SH-SY5Y (cell line): ENCODE data around the gene E2F1.

Experiments
- GATA2 ChIP-seq: IDR thresholded peaks from 2 replicates; pipeline ENCODE4 v1.6.1; 2011; ENCODE audit warnings: mild to moderate bottlenecking, low read depth, low read length
- GATA3 ChIP-seq: IDR thresholded peaks from 2 replicates; pipeline ENCODE4 v1.6.1; 2011; ENCODE audit warnings: low read depth, mild to moderate bottlenecking, low read length, moderate library complexity

E2F1 gene

DNA sequence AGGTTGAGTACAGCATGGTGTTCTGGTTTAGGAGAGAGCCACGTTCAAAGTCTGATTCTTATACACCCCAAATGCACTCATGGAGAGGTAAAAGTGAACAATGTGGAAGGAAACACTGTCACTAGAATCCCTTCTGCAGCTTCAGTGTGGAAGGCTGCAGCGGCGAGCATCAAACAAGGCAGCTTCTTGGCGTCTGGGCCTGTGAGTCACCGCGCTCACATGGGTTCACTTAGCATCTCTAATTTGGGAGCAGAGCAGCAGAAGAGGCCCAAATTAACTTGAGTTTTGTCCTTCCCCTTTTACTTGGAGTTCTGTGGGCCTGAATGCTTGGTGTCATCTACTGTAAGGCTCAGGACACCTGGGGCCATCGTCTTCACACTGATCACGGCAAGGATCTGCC lies 10.9 kb upstream of the E2F1 start:
- TF ChIP-seq GATA2 (no peak), GATA3 (no peak)

DNA sequence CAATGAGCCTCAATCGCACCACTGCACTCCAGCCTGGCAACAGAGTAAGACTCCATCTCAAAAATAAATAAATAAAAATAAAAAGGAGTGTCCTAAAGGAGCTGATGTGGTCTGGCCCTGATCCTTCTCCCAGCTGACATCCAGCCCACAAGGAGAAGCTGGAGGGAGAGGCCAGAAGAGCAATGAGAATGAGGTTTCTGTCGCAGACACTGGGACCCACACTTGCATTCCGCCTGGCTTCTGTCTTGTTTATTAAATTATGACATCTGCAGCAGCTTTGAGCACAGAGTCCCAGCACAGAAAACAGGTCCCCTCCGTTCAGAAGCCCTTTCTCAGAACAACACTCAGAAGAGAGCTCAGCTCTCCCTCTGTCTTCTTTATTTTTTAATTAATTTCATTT lies 10.3 kb upstream of the E2F1 start:
- TF ChIP-seq GATA3 (no peak), GATA2 (no peak)

DNA sequence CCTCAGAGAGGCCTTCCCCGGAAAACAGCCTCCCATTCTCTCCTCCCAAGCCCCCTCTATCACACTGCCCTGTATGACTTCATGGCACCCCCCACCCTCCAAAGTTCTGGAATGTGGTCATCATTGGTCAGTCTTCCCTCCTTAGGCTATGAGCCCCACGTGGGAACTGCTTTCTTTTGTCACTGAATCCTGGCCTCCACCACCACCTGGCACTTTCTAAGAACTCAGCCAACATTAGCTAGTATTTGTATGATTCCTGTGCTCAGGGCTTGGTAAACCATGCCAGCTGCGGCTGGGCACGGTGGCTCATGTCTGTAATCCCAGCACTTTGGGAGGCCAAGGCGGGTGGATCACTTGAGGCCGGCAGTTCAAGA lies 8.4 kb upstream of the E2F1 start:
- TF ChIP-seq GATA3 (no peak), GATA2 (no peak)

DNA sequence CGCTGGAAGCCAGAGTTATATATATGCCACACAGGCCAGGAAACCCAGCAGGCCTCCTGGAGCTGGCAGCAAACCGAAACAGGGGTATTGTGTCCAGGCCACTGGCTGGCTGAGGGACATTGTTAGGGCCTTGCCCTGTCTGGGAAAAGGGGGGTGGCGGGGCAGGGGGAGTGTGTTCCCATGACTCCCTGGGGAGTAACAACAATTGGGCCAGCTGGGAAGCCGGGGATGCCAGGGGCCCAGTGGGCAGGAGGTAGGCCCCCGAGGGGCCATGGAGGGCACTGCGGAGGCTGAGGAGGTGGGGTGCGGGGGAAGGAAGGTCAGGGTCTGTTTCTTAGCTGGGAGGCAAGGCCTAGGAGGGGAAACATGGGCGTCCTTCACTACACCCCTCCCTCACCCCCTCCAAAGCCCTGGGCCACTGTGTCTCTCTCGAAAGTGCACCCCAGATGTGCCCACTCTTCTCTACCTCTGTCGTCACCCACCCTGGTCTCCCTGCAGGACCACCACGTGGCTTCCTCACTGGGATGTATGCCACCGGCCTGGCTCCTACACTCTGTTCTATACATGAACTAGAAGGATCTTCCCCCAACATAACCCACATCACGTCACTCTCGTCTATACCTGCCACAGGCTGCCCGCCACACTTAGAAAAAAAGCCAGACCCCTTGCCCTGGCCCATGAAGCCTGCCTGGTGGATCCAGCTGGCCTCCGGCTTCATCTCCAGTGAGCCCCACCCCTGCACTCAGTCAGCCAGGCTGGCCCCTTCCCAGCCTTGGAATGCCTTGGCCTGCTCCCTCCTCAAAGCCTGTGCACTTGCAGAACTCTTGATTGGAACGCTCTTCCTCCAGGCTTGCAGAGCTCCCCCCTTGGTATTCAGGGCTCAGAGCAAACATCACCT lies 7.8 kb upstream of the E2F1 start:
- TF ChIP-seq GATA2 (no peak), GATA3 (no peak)

DNA sequence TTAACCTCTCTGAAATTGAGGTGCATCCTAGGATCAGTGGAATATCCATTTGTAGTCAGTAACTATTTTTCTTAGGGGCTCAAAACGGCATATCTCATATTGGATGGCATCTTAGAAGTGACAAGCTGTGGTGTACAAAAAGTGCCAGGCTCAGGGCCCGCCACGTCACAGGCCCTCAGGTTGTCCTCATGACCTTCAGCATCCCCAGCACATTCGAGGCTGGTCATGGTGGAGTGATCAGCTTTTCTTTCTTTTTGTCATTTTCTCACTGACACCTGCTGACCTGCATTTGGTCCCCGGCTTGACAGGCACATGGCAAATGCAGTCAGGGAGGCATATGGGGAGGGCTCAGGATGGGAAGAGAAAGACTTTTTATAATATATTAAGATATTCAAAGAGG lies 7.1 kb upstream of the E2F1 start:
- no peak for TF ChIP-seq GATA2
- TF ChIP-seq GATA3: no peak

DNA sequence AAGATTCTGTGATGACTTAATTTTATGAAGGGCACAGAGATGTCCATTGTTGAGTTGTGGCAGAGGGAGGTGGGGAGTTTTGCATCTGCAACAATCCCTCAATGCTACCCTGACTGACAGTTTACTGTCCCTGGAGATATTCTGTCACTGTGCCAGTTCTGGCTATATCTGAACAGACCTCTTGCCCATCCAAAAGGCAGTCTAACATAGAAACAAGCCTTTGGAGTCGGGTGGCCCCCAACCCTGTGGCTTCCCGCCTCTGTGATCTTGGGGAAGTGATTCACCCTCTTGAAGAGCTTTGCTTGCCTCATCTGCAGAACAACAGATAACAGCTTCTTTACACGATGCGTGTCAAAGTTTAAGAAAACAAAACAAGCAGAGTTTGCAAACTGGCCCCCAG lies 3.8 kb upstream of the E2F1 start:
- TF ChIP-seq GATA2: no peak
- no peak for TF ChIP-seq GATA3

DNA sequence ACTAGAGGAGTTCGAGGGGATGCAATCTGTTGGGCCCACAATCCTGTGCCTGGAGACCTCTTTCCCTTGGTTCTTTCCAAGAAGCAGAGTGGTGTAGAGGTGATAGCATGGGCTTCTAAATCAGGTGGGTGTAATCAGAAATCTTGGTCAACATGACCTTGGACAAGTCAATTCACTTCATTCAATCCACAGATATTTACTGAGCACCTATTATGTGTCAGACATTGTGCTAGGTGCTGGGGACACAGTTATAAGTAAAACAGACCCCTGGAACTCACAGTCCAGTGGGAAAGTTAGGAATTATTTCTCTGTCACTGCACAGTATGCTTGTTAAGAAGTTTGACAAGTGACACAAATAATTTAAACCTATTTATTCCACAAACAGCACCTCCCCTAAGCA lies 3.3 kb upstream of the E2F1 start:
- TF ChIP-seq GATA3 (no peak), GATA2 (no peak)

DNA sequence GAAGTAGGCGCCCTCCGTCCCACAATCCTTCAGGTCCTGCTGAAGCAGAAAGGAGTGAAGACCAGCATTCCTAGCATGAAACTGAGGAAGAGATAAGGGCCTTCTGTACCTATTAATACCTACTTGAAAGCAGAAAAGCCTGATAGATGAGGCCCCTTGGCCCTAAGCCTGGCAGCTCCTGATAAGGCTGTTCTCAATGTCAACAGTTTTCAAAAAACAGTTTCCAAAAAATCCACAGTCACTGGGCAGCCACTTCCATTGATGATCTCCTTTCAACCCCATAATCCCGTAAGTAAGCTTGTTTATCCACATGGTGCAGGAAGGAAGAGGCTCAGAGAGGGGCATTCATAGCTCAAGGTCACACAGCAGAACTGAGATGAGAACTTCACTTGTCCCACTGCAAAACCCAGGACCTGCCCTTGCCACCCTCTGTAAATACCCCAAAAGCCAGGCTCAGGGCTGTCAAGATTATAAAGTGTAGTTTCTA lies 2.8 kb upstream of the E2F1 start:
- no peak for TF ChIP-seq GATA3
- TF ChIP-seq GATA2: no peak

DNA sequence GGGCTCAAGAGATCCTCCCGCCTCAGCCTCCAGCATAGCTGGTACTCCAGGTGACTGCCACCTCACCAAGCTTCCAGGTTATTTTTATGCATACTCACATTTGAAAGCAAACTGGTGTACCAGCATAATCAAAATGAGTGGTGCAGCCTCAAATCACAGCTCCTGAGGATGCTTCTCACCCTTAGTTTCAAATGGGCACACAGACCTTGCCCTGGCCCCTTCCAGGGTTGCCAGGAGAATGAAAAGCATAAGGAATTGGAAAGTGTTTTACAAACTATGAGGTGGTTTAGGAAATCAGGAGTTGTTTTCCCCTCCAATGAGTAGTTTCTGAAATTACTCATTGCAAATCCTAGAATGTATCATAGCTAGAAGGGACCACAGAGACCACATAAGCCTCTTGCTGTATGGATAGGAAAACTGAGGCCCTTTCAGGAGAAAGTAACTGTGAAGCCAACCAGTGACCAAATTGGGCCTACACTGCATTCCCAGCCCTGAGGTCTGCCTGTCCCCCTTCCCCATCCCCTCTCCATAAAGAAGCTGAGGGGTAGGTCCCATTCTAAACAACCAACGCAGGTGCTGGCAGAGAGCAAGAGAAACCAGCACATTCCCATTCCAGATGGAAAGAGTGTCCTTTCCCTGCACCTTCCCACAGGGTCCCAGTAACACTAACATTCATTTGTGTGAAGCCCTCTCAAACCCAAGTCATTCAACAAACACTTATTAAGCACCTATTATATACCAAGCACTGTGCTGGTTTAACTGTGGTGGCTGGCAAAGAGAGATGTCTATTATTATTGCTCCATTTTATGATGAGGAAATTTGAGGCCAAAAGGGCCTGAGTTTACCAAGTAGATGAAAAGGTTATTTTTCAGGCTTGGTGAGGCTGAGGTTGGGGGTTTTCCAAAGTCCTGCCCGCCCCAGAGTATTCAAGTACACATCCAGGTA lies 2.1 kb upstream of the E2F1 start:
- TF ChIP-seq GATA3 (no peak), GATA2 (no peak)

DNA sequence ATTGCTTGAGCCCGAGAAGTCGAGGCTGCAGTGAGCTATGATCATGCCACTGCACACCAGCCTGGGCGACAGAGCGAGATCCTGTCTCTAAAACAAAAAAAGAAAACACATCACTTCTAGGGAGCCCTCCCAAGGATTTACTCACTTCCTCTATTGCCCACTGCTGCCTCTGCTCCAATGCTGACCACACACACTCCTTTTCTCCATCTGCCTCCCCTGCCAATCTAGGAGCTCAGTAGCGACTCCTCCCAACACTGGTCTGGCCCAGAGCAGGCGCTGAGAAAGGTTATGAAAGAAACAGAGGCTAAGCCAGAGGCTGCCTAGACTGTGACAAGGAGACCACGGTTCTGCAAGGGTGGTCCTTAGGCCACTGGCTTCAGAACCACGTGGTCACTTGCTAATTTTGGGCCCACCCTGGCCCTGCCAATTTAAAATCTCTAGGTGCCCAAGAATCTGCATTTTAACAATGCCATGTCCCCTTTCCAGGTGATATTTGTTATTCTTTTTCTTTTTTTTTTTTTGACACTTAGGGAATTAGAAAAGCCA lies 1.3 kb upstream of the E2F1 start:
- no peak for TF ChIP-seq GATA2
- TF ChIP-seq GATA3: no peak

DNA sequence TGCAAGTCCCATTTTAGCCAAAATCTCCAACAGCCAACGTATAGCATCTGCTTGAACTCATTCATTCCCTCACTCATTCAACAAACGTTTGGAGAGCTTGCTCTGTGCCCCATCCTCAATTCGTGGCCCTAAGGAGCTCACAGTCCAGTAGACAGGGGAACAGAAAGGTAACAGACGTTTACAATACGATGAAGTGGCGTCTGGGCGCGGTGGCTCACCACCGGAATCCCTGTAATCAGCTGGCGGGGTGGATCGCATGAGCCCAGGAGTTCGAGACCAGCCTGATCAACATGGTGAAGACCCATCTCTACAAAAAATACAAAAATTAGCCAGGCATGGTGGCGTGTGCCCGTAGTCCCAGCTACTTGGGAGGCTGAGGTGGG lies 790 bp upstream of the E2F1 start:
- TF ChIP-seq GATA2 (no peak), GATA3 (no peak)

DNA sequence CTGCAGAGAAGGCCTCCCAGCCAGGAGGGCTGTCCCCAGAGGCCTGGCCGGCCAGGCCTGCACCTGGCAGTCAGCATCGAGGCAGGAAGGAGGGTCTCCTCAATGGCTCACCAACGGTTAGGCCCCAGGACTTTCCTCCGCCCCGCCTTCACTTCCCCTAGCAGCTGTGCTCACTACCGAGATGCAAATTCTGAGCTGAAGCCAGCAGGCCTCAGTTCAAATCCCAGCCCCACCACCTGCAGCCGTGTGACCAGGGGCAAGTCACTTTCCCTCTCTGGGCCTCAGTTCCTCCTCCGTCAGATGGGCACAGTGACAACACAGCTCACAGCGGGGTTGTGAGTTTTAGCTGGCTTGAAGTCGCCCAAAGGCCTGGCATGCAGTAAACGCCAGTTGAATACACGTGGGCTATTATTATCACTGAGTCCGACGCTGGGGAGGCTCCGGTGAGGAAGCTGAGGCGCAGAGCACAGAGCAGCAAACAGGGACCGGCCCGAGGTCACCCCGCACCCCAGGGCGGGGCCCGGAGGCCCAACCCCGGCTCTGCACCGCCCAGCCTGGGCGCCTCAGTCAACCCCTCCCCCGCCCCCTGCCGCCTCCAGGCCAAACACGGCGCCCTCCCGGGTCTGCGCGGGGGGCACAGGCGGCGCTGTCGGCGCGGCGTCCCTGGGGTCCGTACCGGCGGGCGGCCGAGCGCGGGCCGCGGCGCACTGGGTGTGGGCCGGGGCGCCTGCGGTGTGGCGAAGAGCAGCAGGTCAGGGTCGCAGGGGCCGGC lies 671 bp downstream of the E2F1 start:
- TF ChIP-seq GATA2 (no peak), GATA3 (no peak)

DNA sequence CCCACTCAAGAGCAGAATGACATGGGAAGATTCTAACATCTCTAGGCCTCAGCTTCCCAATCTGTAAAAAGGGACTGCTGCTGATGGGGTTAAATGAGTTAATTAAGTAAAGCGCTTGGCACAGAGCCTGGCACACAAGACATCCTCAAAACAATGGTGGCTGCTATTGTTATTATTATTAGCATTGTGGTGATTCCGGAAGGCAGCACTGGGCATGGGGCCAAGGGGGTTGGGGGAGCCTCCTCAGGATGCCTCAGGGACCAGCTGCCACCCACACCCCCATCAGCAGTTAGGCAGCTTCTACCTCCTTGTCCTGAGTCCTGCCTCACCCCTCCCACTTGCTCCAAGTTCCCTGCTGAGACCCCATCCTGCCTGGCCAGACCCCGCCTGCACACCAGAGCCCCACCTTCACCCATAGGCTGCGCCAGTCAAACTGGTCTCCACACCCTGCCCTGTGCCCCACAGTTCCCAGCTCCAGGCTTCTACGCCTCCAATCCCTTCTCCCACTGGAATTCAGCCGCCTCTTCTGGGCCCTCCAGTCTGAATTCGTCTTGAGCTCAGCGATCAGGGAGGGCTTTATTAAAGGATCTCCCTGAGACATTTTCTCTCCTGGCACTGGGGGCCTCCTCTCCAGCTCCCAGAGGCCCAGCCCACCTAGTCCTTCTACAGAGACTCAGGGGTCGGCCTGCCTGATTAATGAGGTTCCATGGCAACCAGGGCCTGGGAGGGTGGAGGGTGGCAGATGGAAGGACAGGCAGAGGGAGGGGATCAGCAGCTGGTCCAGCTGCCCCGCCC lies 1.5 kb downstream of the E2F1 start:
- TF ChIP-seq GATA3: no peak
- TF ChIP-seq GATA2: no peak
